Measurements from ENCODE around the gene MACIR.

The MACIR gene

DNA sequence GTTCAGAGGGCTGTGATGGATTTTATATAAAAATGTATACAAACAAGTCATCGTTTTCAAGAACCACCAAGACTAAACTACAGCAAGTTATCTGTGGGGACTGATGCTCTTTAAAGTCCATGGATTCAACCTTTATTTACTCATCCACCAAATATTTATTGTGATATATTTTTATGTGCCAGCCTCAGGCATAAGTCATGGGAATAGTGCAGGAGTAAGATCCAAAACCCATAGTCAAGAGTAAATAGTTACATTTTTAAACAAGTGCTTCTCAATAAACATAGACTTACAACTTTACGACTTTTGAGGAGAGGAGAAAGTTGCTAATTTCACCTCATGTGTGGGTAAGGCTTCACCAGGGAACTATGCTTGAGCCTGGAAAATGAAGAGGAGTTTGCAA, 24.6 kb downstream of the MACIR start:
- no peak for DNase-seq (ENCODE audit: low read depth)
- H3K4me3 ChIP-seq (ENCODE audit: low read depth, low read length) = no peak overlapping the region
- TF ChIP-seq MYC (IDR thresholded peaks at IDR 0.05; ENCODE audit: low read depth, low read length) (no peak), MAX (IDR thresholded peaks at IDR 0.05; ENCODE audit: low read depth, low read length) (no peak), POLR2A (IDR thresholded peaks at IDR 0.05; ENCODE audit: extremely low read depth, insufficient read length) (no peak), CTCF (IDR thresholded peaks at IDR 0.05; ENCODE audit: low read depth, low read length) (no peak)

DNA sequence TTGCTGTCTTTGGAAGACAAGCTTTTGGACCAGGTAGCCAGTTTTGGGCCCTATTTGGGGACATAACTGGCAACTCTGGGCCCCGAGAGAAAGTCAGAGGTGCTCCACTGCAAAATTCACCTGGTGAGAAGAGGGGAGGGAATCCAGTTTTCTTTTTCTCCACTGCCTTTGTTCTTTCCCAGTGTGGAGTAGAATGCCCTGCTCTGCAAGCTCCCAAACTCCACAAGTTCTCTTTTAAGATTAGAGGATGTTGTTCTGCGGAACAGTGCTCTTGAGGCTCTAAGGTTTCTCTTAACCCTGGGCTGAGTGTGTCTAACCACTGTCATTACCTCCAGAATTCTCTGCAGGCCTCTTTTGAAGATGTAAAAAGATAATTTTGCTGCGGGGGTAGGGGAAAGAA, 25.3 kb downstream of the MACIR start:
- TF ChIP-seq MAX (IDR thresholded peaks at IDR 0.05; ENCODE audit: low read depth, low read length) (no peak), POLR2A (IDR thresholded peaks at IDR 0.05; ENCODE audit: extremely low read depth, insufficient read length) (no peak), MYC (IDR thresholded peaks at IDR 0.05; ENCODE audit: low read depth, low read length) (no peak), CTCF (IDR thresholded peaks at IDR 0.05; ENCODE audit: low read depth, low read length) (no peak)
- no peak for DNase-seq (ENCODE audit: low read depth)
- no peak overlapping the region for H3K4me3 ChIP-seq (ENCODE audit: low read depth, low read length)

DNA sequence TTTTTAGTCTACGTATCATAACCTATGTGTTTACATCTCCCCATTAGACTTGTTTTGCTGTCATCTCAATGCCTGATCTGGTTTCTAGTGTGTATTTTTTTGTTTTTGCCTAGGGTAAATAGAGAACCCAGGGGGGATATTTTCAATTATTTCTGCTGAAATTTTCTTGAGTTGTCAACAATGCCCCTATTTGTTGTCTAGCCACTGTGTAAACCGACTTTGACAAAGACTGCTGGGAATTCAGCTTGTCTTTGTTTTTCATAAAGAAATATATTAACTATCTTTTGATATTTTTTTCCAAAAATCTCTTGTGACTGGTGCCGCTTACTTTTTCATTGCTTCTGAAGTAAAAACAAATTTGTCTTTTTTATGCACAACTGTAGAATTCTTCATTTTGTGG, 28.1 kb downstream of the MACIR start:
- H3K4me3 ChIP-seq (ENCODE audit: low read depth, low read length) = no peak overlapping the region
- TF ChIP-seq MAX (IDR thresholded peaks at IDR 0.05; ENCODE audit: low read depth, low read length) (no peak), POLR2A (IDR thresholded peaks at IDR 0.05; ENCODE audit: extremely low read depth, insufficient read length) (no peak), CTCF (IDR thresholded peaks at IDR 0.05; ENCODE audit: low read depth, low read length) (no peak), MYC (IDR thresholded peaks at IDR 0.05; ENCODE audit: low read depth, low read length) (no peak)
- no peak for DNase-seq (ENCODE audit: low read depth)

- TF ChIP-seq MAX (IDR thresholded peaks at IDR 0.05; ENCODE audit: low read depth, low read length) (no peak), POLR2A (IDR thresholded peaks at IDR 0.05; ENCODE audit: extremely low read depth, insufficient read length) (no peak), CTCF (IDR thresholded peaks at IDR 0.05; ENCODE audit: low read depth, low read length) (no peak), MYC (IDR thresholded peaks at IDR 0.05; ENCODE audit: low read depth, low read length) (no peak)
- no peak for DNase-seq (ENCODE audit: low read depth)
- no peak overlapping the region for H3K4me3 ChIP-seq (ENCODE audit: low read depth, low read length)
Measured at GRCh38 chr5:103289024-103289423, 30.5 kb downstream of the MACIR start.

DNA sequence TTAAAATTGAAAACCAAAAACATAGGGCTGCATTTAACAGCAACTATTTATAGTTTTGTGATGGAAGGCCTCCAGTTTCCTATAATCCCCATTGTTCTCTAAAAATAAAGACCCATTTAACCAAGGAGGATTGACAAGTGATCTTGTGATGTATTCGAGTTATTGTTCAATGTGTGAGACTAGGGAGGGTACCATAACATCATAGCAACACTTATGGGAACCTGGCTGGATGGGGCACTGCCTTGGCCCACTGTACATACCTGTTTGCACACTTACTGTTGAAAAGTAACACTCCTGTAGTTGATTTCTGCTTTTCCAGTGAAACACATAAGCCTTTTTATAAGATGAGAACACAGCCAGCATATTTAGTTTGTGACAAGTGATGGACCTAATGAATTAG, 32.3 kb downstream of the MACIR start:
- TF ChIP-seq POLR2A (IDR thresholded peaks at IDR 0.05; ENCODE audit: extremely low read depth, insufficient read length) = no peak
- no peak for TF ChIP-seq MYC (IDR thresholded peaks at IDR 0.05; ENCODE audit: low read depth, low read length)
- TF ChIP-seq MAX (IDR thresholded peaks at IDR 0.05; ENCODE audit: low read depth, low read length) = no peak
- no peak for TF ChIP-seq CTCF (IDR thresholded peaks at IDR 0.05; ENCODE audit: low read depth, low read length)
- no peak for DNase-seq (ENCODE audit: low read depth)
- H3K4me3 ChIP-seq (ENCODE audit: low read depth, low read length) = no peak overlapping the region

DNA sequence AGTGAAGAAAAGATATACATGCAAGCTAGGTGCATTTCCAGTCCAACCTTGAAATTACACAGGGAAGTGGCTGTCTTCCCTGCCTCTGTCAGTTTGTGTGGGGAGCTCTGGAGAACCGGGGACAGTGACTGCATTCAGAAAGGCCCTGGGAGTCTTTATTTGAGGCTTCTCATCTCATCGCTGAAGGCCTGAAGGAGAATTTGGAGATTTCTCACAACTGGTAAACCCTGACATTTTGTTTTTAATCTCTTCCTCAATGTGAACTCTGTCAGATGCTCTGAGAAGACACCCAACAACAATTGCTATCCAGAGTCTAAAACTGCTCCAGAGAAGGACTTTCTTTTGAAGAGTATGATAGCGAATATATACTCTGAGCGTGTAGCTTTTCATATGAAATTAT, 33.0 kb downstream of the MACIR start:
- TF ChIP-seq MYC (IDR thresholded peaks at IDR 0.05; ENCODE audit: low read depth, low read length) (no peak), CTCF (IDR thresholded peaks at IDR 0.05; ENCODE audit: low read depth, low read length) (no peak), MAX (IDR thresholded peaks at IDR 0.05; ENCODE audit: low read depth, low read length) (no peak), POLR2A (IDR thresholded peaks at IDR 0.05; ENCODE audit: extremely low read depth, insufficient read length) (no peak)
- no peak overlapping the region for H3K4me3 ChIP-seq (ENCODE audit: low read depth, low read length)
- no peak for DNase-seq (ENCODE audit: low read depth)

Data from NB4 (cell line).